Adipocyte (in vitro differentiated cells): ENCODE results near the gene OXNAD1.

ENCODE experiments used
- DNase-seq: peaks from one replicate; pipeline ENCODE4 v3.0.0-alpha.2; 2015; ENCODE audit warnings: low read depth
- H3K27me3 ChIP-seq: replicated peaks from 2 replicates; pipeline ENCODE4 v1.7.0; 2013; ENCODE audit warnings: mild to moderate bottlenecking, low read length, moderate library complexity; ENCODE audit not compliant: control insufficient read depth, insufficient read depth
- H3K36me3 ChIP-seq: 2 replicates; pipeline ENCODE4 v1.7.0; 2013; ENCODE audit warnings: low read length, mild to moderate bottlenecking, moderate library complexity; ENCODE audit not compliant: control insufficient read depth, insufficient read depth, severe bottlenecking
- H3K4me1 ChIP-seq: 2 replicates; pipeline ENCODE4 v1.7.0; 2013; ENCODE audit warnings: mild to moderate bottlenecking, low read length, moderate library complexity; ENCODE audit not compliant: control insufficient read depth, insufficient read depth
- H3K4me3 ChIP-seq: 2 replicates; pipeline ENCODE4 v1.7.0; 2013; ENCODE audit warnings: mild to moderate bottlenecking, low read length, moderate library complexity
- H3K9ac ChIP-seq: 2 replicates; pipeline ENCODE4 v1.7.0; 2013; ENCODE audit warnings: mild to moderate bottlenecking, low read length, moderate library complexity
- H3K9me3 ChIP-seq: 2 replicates; pipeline ENCODE4 v1.7.0; 2013; ENCODE audit warnings: mild to moderate bottlenecking, low read length, moderate library complexity; ENCODE audit not compliant: control insufficient read depth

Gene OXNAD1

GRCh38 chr3:16330351-16330750 is 65.3 kb downstream of the OXNAD1 start:
- DNase-seq, result no peak
- H3K36me3 ChIP-seq, result peaks cover 24% of the 10 kb centered on the region
- no peak overlapping the region for H3K9ac ChIP-seq
- no peak overlapping the region for H3K4me3 ChIP-seq
- peaks cover 26% of the 10 kb centered on the region for H3K4me1 ChIP-seq
- H3K27me3 ChIP-seq, result no peaks in the 10 kb centered on the region
- H3K9me3 ChIP-seq, result peaks cover 15% of the 10 kb centered on the region

- peaks cover 27% of the 10 kb centered on the region for H3K4me1 ChIP-seq
- peaks cover 15% of the 10 kb centered on the region for H3K9me3 ChIP-seq
- H3K9ac ChIP-seq, result no peak overlapping the region
- DNase-seq, result no peak
- H3K4me3 ChIP-seq, result no peak overlapping the region
- H3K27me3 ChIP-seq, result no peaks in the 10 kb centered on the region
- peaks cover 20% of the 10 kb centered on the region for H3K36me3 ChIP-seq
These were observed 66.4 kb downstream of the OXNAD1 start for GRCh38 chr3:16331319-16331883.

- peak overlapping the region; percentile 24 for H3K9ac ChIP-seq
- H3K4me1 ChIP-seq, result peaks cover 28% of the 10 kb centered on the region
- H3K9me3 ChIP-seq, result peaks cover 15% of the 10 kb centered on the region
- H3K36me3 ChIP-seq, result peaks cover 19% of the 10 kb centered on the region
- DNase-seq, result peak; percentile 65
- no peaks in the 10 kb centered on the region for H3K27me3 ChIP-seq
- peak overlapping the region; percentile 3 for H3K4me3 ChIP-seq
These were observed 68.0 kb downstream of the OXNAD1 start for GRCh38 chr3:16332904-16333426.

- H3K9ac ChIP-seq, result no peak overlapping the region
- H3K9me3 ChIP-seq, result peaks cover 15% of the 10 kb centered on the region
- H3K4me1 ChIP-seq, result peaks cover 44% of the 10 kb centered on the region
- no peak overlapping the region for H3K4me3 ChIP-seq
- no peaks in the 10 kb centered on the region for H3K27me3 ChIP-seq
- peaks cover 18% of the 10 kb centered on the region for H3K36me3 ChIP-seq
- no peak for DNase-seq
These were observed 69.9 kb downstream of the OXNAD1 start for GRCh38 chr3:16334909-16335308.

- DNase-seq, result no peak
- H3K4me1 ChIP-seq, result peaks cover 44% of the 10 kb centered on the region
- H3K27me3 ChIP-seq, result no peaks in the 10 kb centered on the region
- H3K4me3 ChIP-seq, result no peak overlapping the region
- peaks cover 14% of the 10 kb centered on the region for H3K36me3 ChIP-seq
- H3K9ac ChIP-seq, result no peak overlapping the region
- H3K9me3 ChIP-seq, result peaks cover 15% of the 10 kb centered on the region
These were observed 70.3 kb downstream of the OXNAD1 start for GRCh38 chr3:16335333-16335732.

GRCh38 chr3:16335772-16336645 is 71.0 kb downstream of the OXNAD1 start:
- H3K9ac ChIP-seq, result no peak overlapping the region
- H3K36me3 ChIP-seq, result peaks cover 12% of the 10 kb centered on the region
- H3K27me3 ChIP-seq, result no peaks in the 10 kb centered on the region
- DNase-seq, result no peak
- peaks cover 44% of the 10 kb centered on the region for H3K4me1 ChIP-seq
- H3K4me3 ChIP-seq, result no peak overlapping the region
- peaks cover 14% of the 10 kb centered on the region for H3K9me3 ChIP-seq

- peaks cover 44% of the 10 kb centered on the region for H3K4me1 ChIP-seq
- H3K4me3 ChIP-seq, result no peak overlapping the region
- H3K9ac ChIP-seq, result no peak overlapping the region
- peaks cover 6% of the 10 kb centered on the region for H3K9me3 ChIP-seq
- DNase-seq, result no peak
- H3K36me3 ChIP-seq, result peaks cover 9% of the 10 kb centered on the region
- no peaks in the 10 kb centered on the region for H3K27me3 ChIP-seq
These were observed 71.8 kb downstream of the OXNAD1 start for GRCh38 chr3:16336825-16337224.

GRCh38 chr3:16337856-16338540 is 73.0 kb downstream of the OXNAD1 start:
- Histone ChIP-seq H3K4me3 (no peak overlapping the region), H3K9ac (no peak overlapping the region), H3K9me3 (peaks cover 3% of the 10 kb centered on the region), H3K27me3 (no peaks in the 10 kb centered on the region), H3K36me3 (peaks cover 9% of the 10 kb centered on the region), H3K4me1 (peaks cover 35% of the 10 kb centered on the region)
- peak; percentile 4 for DNase-seq

- Histone ChIP-seq H3K9ac (peak overlapping the region; percentile 20), H3K4me1 (peaks cover 28% of the 10 kb centered on the region), H3K27me3 (no peaks in the 10 kb centered on the region), H3K9me3 (peaks cover 3% of the 10 kb centered on the region), H3K36me3 (peaks cover 9% of the 10 kb centered on the region), H3K4me3 (peak overlapping the region; percentile 4)
- DNase-seq, result peak; percentile 98
These were observed 74.0 kb downstream of the OXNAD1 start for GRCh38 chr3:16338999-16339398.

GRCh38 chr3:16343101-16343500 is 78.1 kb downstream of the OXNAD1 start:
- H3K27me3 ChIP-seq, result no peaks in the 10 kb centered on the region
- no peak overlapping the region for H3K4me3 ChIP-seq
- H3K36me3 ChIP-seq, result peaks cover 38% of the 10 kb centered on the region
- H3K4me1 ChIP-seq, result peaks cover 14% of the 10 kb centered on the region
- no peak overlapping the region for H3K9ac ChIP-seq
- no peaks in the 10 kb centered on the region for H3K9me3 ChIP-seq
- DNase-seq, result no peak
